Stimulated activated CD8-positive, alpha-beta memory T cell treated with anti-CD3 and anti-CD28 coated beads, Interleukin-4, amount 100 ng/mL, for 48 hours (primary cell): ENCODE data around the gene ATP8B1.
"Not testable (repeated sequence)": the region's sequence is repeated elsewhere in the genome, so short reads cannot be mapped to it uniquely, and the experiment has no call there.

ENCODE experiments used
- DNase-seq: peaks from one replicate; pipeline ENCODE4 v3.0.0-alpha.2; 2020

Gene ATP8B1

GRCh38 chr18:57762686-57763085 is 40.4 kb downstream of the ATP8B1 start:
- DNase-seq = no peak

- DNase-seq = no peak
Measured at GRCh38 chr18:57759650-57760049, 43.5 kb downstream of the ATP8B1 start.

GRCh38 chr18:57755473-57756067 is 47.5 kb downstream of the ATP8B1 start:
- DNase-seq = no peak

DNA sequence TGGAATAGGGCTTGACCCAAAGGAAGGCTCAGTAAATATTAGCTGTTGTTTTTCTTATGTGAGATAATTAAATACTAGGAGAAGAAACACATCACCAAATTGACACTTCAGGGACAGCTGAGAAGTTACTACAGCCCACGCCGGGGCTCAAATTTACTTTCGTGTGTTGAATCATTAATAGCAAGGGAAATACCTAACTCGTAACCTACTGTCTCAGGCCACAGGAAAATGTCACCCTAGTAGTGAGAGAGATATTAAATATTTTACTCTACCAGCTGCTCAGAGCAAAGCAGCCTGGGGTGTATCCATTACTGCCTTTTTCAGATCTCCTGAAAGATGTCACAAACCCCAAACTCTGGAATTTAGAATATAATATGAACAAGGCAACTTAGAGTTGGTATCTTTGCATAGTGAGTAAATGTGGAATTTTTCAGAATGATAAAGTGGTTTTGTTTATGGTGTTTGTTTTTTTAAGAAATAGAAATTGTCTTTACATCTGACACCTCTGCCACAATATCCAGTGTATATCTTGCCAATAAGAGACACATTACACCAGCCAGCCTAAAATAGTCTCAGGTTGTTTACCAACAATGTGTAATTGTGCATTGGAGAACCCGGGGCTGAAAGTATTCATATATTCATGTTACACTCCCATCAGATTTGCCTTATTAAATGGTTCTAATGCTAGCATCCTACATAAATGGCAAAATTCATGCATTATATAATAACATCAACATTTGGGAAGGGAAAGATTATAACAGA is 48.4 kb downstream of the ATP8B1 start:
- DNase-seq = no peak

DNA sequence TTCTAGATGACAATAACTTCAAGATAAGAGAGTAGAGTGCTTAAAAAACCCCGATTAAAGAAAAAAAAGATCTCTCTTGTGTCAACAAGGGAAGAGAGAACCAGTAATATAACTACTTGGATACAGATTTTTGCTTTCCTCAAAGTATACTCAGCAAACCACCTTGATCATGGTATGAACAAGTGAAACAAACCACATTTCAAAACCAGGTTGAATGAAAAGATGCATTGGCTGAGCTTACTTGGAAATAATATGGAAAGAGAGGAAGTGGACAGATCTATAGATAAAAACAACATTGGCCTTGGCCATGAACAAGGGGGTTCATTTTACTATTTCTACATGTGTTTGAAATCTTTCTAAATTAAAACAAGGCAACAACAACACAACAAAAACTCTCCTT is 50.1 kb downstream of the ATP8B1 start:
- no peak for DNase-seq

DNA sequence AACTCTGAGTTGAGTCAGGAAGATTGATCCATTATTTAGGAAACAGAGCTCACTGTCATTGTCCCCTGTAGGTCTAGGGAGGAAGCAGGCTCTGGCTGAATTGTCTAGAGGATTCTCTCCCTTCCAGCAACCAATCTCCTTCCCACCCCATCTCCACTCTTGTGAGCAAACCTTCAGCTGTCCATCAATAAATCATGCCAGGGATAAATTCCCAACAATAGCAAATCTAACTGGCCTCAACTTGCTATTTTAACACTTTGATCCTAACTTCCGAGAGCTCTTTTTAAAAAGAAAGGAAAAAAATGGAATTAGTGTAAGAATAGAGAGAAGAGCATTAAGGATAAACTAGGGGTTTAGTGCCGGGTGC is 53.5 kb downstream of the ATP8B1 start:
- DNase-seq = no peak

GRCh38 chr18:57748770-57749603 is 54.1 kb downstream of the ATP8B1 start:
- DNase-seq = no peak

DNA sequence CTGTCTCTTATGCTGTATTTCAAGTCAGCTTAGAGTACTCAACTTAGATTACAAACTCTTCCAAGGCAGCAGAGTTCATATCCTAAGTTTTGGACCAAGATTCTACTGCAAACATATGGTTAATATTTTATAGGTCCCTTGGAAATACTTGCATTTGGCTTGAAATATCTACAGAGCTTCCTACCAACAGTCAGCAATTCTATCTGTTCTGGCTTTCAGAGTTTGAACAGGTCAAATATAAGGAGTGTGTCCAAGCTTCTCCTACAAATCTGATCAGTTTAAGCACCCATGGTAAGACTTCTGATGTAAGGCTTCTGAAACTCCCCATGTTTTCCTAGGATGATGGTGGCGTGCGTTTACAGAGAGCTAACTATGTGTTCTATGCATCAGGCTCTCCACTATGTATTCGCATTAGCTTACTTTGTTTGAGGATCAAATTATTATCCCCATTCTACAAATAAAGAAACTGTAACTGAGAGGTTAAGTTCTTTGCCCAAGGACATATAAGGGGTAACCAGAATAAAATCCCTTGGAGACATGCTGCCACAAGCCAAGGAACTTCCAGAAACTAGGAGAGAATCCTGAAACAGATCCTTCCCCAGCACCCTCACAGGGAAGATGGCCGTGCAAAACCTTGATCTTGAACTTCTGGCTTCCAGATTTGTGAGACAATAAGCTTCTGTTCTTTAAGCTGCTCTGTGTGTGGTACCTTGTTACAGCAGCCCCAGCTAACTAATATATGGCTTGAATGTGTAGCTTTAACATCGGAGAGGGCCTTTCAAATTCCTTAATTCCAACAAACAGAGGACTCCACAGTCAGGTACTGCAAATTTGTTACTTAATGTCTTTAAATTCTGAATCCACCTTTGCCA is 55.1 kb downstream of the ATP8B1 start:
- no peak for DNase-seq

DNA sequence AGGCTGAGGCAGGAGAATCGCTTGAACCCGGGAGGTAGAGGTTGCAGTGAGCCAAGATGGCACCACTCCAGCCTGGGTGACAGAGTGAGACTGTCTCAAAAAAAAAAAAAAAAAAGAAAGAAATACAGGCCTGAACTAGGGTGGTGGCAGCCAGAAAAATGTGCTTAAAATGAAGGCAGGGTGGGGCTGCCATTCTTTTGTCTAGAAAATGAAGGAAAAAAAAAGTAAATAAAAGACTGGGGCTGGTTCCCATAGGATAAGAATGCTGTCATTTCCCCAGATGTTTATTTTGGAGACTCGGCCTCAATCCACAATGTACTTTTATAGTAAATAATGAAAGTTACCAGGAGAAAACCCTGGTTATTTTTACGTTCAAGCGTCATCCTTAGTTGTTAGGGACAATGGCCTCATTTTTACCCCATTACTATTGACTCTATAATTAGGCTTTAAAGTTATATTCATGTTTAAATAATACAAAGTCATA is 58.9 kb downstream of the ATP8B1 start:
- DNase-seq = no peak

DNA sequence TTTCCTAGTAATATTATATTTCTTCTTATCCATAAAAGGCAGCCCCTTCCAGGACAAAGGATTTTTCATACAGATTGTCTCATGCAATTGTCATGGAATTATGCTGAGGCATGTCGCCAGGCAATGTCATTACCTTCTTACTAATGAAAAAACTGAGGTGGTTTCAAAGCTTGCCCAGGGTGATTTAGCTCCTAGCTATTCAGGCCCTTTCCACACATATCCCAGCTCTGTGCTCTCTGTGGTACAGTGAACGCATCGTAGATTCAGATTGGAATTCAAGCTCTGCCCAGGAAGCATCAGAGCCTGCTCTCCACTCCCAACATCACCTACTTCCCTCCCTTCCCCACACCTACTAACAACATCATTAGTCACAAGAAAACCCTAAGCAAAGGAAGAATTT is 60.1 kb downstream of the ATP8B1 start:
- no peak for DNase-seq

GRCh38 chr18:57741273-57741672 is 61.8 kb downstream of the ATP8B1 start:
- no peak for DNase-seq

- DNase-seq = no peak
Measured at GRCh38 chr18:57738078-57738477, 65.0 kb downstream of the ATP8B1 start.

- DNase-seq = no peak
Measured at GRCh38 chr18:57737400-57738060, 65.6 kb downstream of the ATP8B1 start.

DNA sequence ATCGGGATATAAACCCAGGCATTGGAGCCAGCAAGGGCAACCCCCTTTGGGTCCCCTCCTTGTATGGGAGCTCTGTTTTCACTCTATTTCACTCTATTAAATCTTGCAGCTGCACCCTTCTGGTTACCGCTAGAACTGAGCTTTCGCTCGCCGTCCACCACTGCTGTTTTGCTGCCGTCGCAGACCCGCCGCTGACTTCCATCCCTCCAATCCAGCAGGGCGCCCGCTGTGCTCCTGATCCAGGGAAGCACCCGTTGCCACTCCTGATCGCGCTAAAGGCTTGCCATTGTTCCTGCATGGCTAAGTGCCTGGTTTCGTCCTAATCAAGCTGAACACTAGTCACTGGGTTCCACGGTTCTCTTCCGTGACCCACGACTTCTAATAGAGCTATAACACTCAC is 68.1 kb downstream of the ATP8B1 start:
- DNase-seq = not testable (repeated sequence)

DNA sequence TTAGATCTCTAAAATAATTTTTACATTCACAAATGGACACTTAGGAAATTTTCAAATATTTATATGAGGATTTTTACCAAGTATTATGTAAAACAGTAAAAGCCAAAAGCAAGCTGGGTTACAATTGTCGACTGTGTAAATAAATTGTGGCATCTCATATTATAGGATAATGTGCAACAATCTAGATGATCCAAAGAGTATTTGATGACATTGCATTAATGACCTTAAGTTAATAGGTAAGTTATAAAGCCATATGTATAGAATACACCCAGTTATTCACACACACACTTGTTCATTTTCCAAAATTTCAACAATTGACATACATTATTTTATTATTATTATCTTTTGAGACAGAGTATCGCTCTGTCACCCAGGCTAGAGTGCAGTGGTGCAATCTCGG is 69.3 kb downstream of the ATP8B1 start:
- DNase-seq = no peak

- no peak for DNase-seq
Measured at GRCh38 chr18:57730146-57730545, 73.0 kb downstream of the ATP8B1 start.

DNA sequence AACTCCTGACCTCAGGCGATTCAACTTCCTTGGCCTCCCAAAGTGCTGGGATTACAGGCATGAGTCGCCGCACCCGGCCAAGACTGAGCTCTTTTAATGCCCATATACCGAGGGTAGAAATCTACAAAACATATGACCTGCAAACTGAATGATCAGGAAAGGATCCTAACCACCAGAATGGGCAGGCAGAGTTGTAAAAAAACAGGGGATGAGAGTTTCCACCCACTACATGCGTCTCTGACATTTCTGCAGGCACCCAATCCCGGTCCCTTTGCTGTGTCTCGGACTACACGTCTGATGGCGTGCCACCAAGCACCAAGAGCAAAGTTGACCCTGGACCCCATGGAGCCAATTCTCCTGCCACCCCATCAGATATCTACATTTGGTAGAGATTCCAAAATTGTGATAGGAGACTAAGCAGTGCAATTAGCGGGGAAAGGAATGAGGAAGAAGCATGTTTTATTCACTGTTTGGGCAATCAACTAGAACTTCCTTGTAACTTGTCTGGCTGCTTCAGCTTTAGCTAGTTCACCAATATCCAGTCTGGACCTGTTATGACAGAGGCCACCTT is 74.1 kb downstream of the ATP8B1 start:
- no peak for DNase-seq

DNA sequence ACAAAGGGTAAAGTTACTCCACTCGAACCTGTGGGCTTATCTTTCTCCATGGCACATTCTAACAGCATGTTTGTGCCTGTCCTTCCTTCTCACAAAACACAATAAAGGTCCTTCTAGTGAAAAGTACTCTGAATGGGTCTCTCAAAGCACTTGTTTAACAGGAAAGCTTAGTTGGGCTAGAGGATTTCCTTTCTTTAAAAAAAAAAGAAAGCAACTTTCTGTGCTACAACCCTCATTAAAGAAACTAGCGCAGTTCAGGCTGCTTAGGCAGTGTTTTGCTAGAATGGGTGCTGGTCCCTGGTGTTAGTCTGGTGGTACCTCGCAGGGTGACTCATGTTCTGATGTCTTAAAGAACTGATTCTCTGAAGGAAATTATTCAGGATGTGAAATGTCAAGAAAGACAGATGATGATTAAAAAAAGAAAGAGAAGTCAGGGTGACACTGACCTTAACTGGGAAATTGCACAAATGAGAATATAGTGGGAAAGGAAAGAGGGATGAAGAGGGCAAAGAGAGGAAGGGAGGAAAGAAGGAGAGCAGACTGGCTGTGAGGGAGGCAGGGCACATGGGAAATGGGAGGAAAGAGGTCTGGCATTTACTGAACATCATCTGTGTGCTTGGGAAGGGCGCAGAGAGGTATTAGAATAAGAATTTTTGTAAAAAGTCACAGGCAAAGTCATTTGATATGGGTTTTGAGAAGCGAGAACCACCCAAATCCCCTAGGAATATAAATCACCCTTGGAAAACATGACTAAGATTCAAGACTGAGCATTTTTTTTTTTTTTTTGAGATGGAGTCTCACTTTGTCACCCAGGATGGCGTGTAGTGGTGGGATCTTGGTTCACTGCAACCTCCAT is 74.9 kb downstream of the ATP8B1 start:
- no peak for DNase-seq

DNA sequence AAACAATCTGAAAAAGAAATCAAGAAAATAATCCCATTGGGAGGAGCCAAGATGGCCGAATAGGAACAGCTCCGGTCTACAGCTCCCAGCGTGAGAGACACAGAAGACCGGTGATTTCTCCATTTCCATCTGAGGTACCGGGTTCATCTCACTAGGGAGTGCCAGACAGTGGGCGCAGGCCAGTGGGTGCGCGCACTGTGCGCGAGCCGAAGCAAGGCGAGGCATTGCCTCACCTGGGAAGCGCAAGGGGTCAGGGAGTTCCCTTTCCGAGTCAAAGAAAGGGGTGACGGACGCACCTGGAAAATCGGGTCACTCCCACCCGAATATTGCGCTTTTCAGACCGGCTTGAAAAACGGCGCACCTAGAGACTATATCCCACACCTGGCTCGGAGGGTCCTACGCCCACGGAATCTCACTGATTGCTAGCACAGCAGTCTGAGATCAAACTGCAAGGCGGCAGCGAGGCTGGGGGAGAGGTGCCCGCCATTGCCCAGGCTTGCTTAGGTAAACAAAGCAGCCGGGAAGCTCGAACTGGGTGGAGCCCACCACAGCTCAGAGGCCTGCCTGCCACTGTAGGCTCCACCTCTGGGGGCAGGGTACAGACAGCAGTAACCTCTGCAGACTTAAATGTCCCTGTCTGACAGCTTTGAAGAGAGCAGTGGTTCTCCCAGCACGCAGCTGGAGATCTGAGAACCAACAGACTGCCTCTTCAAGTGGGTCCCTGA is 83.7 kb downstream of the ATP8B1 start:
- DNase-seq = not testable (repeated sequence)

DNA sequence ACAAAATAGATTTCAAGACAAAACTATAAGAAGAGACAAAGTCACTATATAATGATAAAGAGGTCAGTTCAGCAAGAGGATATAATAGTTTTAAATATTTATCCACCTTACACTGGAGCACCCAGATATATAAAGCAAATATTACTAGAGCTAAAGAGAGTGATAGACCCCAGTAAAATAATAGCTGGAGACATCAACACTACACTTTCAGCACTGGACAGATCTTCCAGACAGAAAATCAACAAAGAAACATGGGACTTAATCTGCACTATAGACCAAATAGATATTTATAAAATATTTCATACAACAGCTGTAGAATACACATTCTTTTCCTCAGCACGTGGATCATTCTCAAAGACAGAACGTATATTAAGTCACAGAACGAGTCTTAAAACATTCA is 86.6 kb downstream of the ATP8B1 start:
- no peak for DNase-seq
